ENCODE results near the gene NKX6-2.

DNA sequence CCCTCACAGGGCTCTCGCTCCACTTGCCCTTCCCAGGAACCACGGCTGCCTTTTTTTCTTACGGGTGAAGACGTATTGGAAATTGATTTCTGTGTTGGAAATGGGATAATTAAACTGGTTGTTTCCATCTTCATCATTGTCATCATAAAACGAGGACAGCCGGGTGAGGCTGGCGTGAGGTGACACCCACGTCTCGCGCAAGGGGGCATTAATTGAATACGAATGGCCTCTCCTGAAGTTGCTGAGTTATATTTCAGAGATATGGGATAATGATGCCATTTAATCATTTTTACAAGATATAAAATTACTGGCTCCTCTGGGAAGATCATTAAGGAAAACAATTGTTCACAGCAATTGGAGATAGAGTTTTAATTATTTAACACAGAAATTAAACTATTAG, 18.3 kb upstream of the NKX6-2 start:
- TF ChIP-seq, protein P1, sequence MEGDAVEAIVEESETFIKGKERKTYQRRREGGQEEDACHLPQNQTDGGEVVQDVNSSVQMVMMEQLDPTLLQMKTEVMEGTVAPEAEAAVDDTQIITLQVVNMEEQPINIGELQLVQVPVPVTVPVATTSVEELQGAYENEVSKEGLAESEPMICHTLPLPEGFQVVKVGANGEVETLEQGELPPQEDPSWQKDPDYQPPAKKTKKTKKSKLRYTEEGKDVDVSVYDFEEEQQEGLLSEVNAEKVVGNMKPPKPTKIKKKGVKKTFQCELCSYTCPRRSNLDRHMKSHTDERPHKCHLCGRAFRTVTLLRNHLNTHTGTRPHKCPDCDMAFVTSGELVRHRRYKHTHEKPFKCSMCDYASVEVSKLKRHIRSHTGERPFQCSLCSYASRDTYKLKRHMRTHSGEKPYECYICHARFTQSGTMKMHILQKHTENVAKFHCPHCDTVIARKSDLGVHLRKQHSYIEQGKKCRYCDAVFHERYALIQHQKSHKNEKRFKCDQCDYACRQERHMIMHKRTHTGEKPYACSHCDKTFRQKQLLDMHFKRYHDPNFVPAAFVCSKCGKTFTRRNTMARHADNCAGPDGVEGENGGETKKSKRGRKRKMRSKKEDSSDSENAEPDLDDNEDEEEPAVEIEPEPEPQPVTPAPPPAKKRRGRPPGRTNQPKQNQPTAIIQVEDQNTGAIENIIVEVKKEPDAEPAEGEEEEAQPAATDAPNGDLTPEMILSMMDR (IDR thresholded peaks at IDR 0.05), result no peak
- TF ChIP-seq POLR2AphosphoS5 (IDR thresholded peaks at IDR 0.05), result no peak
- TF ChIP-seq POLR2A (IDR thresholded peaks at IDR 0.05), result no peak
